CD4-positive, alpha-beta T cell treated with Interleukin-15 for 4 hours (primary cell): ENCODE data around the gene ADAM12.
"Not testable (repeated sequence)": the region's sequence is repeated elsewhere in the genome, so short reads cannot be mapped to it uniquely, and the experiment has no call there.

Experiments used
- DNase-seq: peaks from one replicate; pipeline ENCODE4 v3.0.0-alpha.2; 2020; ENCODE audit warnings: low spot score

The ADAM12 gene

DNA sequence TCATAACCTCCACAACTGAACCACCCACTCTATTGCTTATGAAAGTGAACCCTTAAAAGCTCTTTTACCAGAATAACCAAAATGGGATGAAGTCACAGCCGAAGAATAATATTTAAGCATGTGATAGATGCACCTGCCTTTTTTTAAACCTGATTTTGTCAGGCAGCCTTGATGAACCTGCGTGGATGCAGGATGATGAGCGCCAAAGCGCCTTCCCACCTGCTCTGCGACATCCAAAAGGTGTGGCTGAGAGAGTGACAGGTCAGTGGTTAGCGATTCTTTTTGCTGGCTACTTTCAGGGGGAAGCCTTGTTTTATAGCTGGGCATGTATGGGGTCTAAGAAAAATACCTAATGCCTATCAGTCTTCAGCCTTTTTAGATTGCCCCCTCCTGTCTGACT is 334.1 kb downstream of the ADAM12 start:
- DNase-seq: no peak

DNA sequence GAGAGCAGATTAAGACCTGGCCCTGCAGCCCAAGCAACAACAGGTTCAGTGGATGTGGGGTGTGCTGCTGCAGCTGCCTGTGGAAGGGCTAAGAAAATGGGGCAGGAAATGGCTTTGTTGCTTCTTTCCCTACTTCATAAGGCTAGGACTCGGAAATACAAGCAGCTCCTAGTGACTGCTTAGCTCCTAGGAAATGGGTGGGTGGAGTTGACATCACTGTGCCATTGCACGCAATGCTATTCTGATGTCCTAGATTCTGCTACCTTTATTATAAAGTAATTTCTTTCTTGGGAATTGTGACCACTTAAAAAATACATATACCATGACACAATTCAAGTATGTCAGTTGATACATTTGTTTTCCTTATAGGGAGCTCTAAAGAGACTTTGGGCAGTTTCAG is 336.1 kb downstream of the ADAM12 start:
- no peak for DNase-seq

GRCh38 chr10:126049759-126050700 is 338.2 kb downstream of the ADAM12 start:
- no peak for DNase-seq

DNA sequence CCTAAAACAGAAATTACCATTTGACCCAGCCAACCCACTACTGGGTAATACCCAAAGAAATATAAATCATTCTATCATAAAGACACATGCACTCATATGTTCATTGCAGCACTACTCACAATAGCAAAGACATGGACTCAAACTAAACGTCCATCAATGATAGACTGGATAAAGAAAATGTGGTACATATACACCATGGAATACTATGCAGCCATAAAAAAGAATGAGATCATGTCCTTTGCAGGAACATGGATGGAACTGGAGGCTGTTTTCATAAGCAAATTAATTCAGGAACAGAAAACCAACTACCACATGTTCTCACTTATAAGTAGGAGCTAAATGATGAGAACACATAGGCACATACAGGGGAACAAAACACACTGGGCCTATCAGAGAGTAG is 340.5 kb downstream of the ADAM12 start:
- DNase-seq: not testable (repeated sequence)

DNA sequence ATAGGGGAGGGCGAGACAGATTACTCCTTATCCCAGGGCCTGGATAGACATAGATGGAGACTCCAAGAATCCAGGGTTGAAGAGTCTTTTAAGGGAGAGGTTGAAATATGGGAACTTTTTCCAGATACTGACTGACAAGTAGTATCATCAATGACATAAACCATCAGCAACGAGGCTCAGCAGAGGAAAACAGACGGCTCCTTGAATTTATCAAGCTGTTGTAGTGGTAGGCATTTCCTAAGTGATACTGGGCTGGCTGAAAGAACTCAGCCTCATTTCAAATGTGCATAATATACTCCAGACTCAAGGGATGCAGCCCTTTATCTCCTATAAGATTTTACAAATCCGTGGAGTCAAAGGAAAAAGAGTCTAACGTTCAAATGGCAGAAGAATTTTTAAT is 341.4 kb downstream of the ADAM12 start:
- DNase-seq: no peak

GRCh38 chr10:126045861-126046260 is 342.4 kb downstream of the ADAM12 start:
- no peak for DNase-seq

GRCh38 chr10:126043389-126043788 is 344.9 kb downstream of the ADAM12 start:
- no peak for DNase-seq

- DNase-seq: no peak
These were observed 345.4 kb downstream of the ADAM12 start for GRCh38 chr10:126042906-126043305.

DNA sequence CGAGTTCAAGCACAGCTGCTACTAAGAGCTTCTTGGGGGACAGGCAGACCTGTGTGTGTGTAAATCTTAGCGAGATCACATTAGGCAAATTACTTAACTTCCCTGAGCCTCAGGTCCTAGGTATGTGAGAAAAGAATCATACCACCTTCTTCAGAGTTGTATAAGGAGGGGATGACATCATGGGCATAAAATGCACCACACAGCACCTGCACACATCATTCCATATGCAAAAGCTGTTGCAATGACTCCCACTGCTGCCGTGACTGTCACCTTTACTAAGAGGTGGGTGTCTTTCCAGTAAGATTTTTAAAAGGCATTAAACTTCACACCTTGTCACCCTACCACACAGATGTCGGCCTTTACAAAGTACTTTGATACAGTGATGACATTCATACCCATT is 345.9 kb downstream of the ADAM12 start:
- DNase-seq: no peak

- DNase-seq: peak; percentile 74
These were observed 346.5 kb downstream of the ADAM12 start for GRCh38 chr10:126041804-126042231.

DNA sequence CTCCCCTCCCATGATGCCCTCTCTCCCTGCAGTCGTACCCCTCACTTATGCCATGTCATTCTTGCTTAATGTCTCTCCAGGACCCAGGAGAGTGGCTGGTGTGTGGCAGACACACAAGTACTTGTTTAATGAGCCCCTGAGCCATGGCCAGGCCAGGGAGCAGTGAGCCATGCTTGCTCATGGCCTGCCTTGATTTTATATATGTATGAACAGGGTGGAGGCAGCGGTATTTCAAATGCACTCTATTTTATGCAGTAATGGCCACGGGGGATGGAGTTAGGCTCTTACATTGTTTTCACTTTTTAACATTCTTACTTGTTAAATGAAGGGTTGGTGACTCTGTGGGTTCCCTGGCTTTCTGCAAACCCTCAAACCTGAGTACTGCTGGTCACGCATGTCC is 347.2 kb downstream of the ADAM12 start:
- DNase-seq: no peak

DNA sequence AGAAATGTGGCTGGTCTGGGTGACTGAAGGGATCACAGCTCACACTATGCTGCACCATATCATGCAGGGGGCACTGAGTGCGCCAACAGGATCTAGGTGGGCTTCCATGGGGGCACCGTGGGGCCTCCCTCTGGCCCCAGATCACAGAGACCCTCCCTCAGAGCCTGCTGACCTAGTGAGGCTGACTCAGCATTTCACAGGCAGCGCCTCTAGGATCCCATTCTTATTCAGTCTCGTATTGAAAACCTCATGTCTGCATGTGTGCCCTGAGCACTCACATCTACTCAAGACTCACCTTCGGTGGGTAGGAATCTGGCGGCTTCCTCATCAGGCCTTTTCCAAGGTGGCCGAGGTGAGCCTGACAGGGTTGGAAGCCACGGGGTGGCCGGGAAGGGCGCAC is 350.3 kb downstream of the ADAM12 start:
- no peak for DNase-seq

DNA sequence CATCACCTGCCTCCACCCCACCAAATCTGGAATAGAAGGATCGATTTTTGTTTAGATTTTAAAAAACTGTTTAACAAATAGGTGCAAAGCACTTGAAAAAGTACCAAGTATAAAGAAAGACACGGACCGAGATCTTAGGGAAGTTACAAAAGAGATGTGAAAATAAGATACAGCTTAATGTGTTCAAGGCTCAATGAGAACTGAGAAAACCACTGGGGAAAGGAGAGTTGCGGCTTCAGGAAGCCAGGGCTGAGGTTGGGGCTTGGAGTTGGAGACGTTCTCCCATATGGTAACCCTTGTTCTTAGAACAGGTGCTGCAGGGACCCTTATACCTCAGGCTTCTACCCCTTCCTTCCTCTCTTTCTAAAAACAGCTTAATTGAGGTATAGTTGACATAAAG is 351.8 kb downstream of the ADAM12 start:
- DNase-seq: no peak

- DNase-seq: no peak
These were observed 353.7 kb downstream of the ADAM12 start for GRCh38 chr10:126034586-126034985.

- DNase-seq: no peak
These were observed 358.3 kb downstream of the ADAM12 start for GRCh38 chr10:126029999-126030398.

GRCh38 chr10:126027692-126028091 is 360.6 kb downstream of the ADAM12 start:
- DNase-seq: no peak

GRCh38 chr10:126022841-126023240 is 365.4 kb downstream of the ADAM12 start:
- no peak for DNase-seq

DNA sequence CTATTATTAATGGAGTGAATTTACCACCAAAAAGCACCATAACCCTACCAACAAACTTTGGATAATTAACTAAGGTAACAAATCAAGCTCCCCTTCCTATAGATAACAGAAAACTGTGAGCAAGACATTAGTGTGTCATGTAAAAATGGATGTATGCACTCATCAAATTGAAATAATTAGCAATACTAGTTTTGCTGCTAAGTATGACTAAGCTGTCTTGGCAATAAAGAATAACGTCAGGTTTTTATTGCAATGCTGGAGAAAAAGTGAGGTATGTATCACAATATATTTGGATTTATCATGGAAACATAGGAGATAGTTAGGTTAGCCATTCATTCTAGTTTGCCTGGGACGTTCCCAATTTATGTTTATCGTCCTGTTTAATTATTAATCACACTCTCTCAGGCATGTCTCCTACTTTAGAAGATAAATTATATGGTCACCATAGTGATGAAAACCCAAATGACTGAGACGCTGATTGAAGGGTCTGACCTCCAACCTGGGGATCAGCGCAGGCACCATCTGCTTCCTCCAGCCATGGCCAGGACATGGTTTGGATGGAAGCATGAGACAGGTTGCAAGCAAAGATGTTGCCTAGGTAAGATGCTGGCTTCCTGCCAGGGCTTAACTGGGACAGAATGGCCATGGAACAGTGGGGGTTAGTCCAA is 366.3 kb downstream of the ADAM12 start:
- no peak for DNase-seq

DNA sequence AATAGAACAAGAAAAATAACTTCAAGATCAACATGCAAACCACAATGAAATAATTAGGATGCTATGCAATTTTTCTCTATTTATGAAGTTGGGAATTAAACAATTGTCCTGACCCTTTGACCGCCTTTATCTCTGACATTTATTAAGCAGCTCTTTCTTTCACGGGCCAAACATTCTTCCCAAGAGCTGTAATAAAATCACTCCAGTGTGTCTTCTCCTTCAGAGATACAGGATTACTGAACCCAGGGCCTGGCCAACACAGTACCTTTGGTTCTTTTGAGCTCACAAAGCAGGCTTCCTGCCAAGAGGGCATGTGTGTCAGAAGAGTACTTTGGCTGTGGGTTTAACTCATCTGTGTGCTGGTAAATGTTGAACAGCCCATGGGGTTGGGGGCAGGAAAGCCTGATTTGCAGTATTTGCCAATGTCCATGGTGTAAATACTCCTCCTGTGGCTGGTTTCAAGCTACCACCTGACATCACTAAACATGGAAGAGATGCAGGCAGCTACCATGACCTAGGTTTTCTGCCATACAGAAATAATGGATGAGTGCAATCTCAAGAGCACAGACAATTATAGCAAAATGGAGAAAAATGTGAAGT is 370.2 kb downstream of the ADAM12 start:
- DNase-seq: no peak

- no peak for DNase-seq
These were observed 371.4 kb downstream of the ADAM12 start for GRCh38 chr10:126016882-126017281.

DNA sequence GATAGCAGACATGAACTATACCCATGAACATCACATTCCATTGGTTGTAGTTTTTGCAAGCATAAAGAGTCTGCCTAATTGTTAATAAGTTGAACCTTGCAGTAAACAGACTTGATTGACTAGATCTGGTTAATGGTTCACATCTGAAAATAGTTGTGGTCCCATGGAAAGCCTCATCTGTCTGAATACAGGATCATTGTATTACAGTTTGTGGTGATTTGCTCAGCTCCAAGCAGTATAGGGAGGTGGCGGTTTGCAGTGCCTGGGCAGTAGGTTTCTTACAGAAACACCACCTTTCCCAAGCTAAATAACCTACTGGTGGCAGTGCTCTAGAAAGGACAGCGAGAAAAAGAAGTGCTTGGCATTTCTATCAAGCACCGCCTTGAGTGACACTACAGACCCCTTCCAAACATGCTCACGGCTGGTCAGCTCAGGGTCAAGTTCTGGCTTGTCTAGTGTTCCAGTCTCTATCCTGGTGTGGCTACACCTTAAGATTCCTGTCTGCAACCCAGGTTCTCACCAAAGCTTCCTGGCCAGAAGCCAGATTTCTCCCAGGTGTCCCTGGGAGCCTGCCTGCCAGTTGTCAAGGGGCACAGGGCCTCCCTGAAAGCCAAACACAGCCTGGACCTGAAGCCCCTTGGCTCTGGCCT is 372.0 kb downstream of the ADAM12 start:
- no peak for DNase-seq

- DNase-seq: no peak
These were observed 372.9 kb downstream of the ADAM12 start for GRCh38 chr10:126015413-126015812.
